Measurements from ENCODE around the gene TRIM32. TPM values are rescaled to one million over a fixed set of nuclear protein-coding genes. Genes with fewer than 3 reads are reported as not detected.

The TRIM32 gene
- total RNA-seq, 6 donors from 2014 or later, result 9.0 to 22.6 (median 12.8) TPM

DNA sequence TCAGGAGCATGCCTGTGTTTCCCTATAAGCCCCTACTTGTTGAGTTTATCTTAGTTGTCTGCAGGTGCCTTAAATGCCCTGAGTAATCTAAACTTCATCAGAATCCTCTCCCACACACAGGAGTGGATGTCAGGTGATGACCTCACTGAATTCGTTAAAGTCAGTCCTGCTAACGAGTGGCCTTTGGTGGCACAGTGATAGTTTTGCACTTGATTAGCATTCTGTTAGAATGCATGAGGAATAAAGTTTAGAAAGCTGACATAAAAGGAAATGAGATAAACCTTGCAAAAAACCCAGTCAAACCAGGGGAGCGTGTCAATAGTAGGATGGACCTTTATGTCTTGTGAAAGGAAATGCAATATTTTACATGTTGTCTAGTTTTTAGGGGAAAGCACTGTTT lies 4.5 kb downstream of the TRIM32 start:
- Histone ChIP-seq H3K27me3 (no peaks in the 10 kb centered on the region), H3K4me1 (peaks cover 16 to 38% (median 29%) of the 10 kb centered on the region in 4 donors), H3K9me3 (no peaks in the 10 kb centered on the region), H3K27ac (no peak overlapping the region), H3K4me3 (no peak overlapping the region), H3K36me3 (no peaks in the 10 kb centered on the region)
- ATAC-seq (ENCODE audit: low FRiP score in 2 of 2) (no peak), DNase-seq (no peak)
- 89 to 97% methylated on average over 3 of the region's 3 CpGs for WGBS, 2 donors
- TF ChIP-seq POLR2AphosphoS5 (IDR thresholded peaks at IDR 0.05), result no peak
- no peak for TF ChIP-seq EP300 (IDR thresholded peaks at IDR 0.05)
- TF ChIP-seq, protein P1, sequence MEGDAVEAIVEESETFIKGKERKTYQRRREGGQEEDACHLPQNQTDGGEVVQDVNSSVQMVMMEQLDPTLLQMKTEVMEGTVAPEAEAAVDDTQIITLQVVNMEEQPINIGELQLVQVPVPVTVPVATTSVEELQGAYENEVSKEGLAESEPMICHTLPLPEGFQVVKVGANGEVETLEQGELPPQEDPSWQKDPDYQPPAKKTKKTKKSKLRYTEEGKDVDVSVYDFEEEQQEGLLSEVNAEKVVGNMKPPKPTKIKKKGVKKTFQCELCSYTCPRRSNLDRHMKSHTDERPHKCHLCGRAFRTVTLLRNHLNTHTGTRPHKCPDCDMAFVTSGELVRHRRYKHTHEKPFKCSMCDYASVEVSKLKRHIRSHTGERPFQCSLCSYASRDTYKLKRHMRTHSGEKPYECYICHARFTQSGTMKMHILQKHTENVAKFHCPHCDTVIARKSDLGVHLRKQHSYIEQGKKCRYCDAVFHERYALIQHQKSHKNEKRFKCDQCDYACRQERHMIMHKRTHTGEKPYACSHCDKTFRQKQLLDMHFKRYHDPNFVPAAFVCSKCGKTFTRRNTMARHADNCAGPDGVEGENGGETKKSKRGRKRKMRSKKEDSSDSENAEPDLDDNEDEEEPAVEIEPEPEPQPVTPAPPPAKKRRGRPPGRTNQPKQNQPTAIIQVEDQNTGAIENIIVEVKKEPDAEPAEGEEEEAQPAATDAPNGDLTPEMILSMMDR (IDR thresholded peaks at IDR 0.05), result no peak
- TF ChIP-seq POLR2A (IDR thresholded peaks at IDR 0.05), result no peak

DNA sequence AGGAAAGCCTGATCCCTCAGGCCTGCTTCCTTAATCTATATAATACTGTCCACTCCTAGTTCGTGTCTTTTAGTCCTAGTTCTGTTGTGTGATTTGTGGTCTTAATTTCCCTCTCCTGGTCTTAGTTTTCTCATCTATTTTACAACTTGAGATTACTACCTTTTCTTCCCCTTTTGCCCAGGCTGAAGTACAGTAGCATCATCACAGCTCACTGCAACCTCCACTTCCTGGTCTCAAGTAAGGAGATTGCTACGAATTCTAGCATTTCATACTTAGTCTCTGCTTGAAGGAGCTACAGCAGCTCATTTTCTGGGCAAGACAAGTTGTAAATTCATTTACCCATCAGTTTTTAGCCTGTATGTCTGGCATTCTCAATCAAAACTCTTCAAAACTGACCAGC lies 5.5 kb downstream of the TRIM32 start:
- H3K9me3 ChIP-seq, result no peaks in the 10 kb centered on the region
- no peaks in the 10 kb centered on the region for H3K27me3 ChIP-seq
- peaks cover 15 to 34% (median 26%) of the 10 kb centered on the region in 4 donors for H3K4me1 ChIP-seq
- H3K36me3 ChIP-seq, result peaks cover 0 to 2% (median under 1%) of the 10 kb centered on the region in 4 donors
- WGBS, 2 donors, result 52 to 65% methylated on average over 2 of the region's 2 CpGs
- H3K27ac ChIP-seq, result no peak overlapping the region
- H3K4me3 ChIP-seq, result no peak overlapping the region
- TF ChIP-seq POLR2AphosphoS5 (IDR thresholded peaks at IDR 0.05), result no peak
- TF ChIP-seq EP300 (IDR thresholded peaks at IDR 0.05), result no peak
- TF ChIP-seq, protein P1 (IDR thresholded peaks at IDR 0.05), result no peak
- TF ChIP-seq POLR2A (IDR thresholded peaks at IDR 0.05), result no peak
- ATAC-seq (ENCODE audit: low FRiP score in 2 of 2), result no peak
- DNase-seq, result no peak

DNA sequence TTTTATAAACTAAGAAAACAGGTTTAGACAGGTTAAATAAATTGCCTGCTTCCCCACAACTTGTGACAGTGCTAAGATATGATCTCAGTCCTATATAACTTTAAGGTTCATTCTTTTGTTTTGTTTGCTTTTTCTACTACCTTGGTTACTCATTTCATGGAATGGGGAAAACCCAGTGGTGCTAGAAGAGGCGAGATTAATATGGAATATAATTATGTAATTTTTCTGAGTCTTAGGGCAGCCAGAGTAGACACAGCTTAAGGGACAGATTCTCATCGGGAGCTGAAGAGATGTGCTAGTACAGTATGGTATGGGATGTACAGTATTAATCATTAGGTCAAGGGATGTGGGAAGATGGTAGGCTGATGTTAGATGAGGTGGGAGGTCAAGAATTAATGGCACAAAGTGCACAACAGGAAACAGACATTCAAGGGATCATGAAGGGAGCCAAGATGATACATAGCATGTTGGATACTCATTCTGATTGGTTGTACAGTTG lies 6.2 kb downstream of the TRIM32 start:
- H3K4me1 ChIP-seq, result peaks cover 10 to 28% (median 20%) of the 10 kb centered on the region in 4 donors
- H3K27ac ChIP-seq, result no peak overlapping the region
- ATAC-seq (ENCODE audit: low FRiP score in 2 of 2) (no peak), DNase-seq (no peak)
- no peaks in the 10 kb centered on the region for H3K9me3 ChIP-seq
- H3K36me3 ChIP-seq, result peaks cover 1 to 9% (median 7%) of the 10 kb centered on the region in 4 donors
- no peak overlapping the region for H3K4me3 ChIP-seq
- H3K27me3 ChIP-seq, result no peaks in the 10 kb centered on the region
- TF ChIP-seq POLR2AphosphoS5 (IDR thresholded peaks at IDR 0.05), result no peak
- no peak for TF ChIP-seq POLR2A (IDR thresholded peaks at IDR 0.05)
- TF ChIP-seq EP300 (IDR thresholded peaks at IDR 0.05), result no peak
- TF ChIP-seq, protein P1 (IDR thresholded peaks at IDR 0.05), result no peak
- WGBS, 2 donors, result 63 to 80% methylated on average over 2 of the region's 2 CpGs

DNA sequence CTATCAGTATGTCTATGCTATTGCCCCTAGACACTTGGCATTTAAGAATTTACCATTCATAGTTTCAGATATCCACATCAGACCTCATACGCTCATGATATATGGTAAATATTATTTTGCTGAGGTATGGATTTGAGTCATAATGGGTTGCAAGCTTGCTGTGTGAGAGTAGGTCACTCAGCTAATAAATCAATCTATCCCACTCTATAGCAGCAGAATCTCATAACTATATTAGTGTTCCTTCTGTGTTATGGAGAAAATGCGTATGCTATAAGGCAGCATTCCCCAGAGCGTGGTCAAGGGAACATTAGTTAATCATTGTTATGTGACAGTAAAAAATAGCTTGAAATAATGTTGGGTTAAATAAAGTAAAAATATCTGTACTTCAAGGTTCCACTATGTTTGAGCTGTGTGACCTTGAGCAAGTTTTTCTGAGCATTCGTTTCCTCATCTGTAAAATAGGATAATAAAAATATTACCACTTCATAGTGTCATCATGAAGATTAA lies 7.7 kb downstream of the TRIM32 start:
- Histone ChIP-seq H3K4me3 (no peak overlapping the region), H3K27me3 (no peaks in the 10 kb centered on the region), H3K27ac (no peak overlapping the region), H3K4me1 (peaks cover 0 to 17% (median 8%) of the 10 kb centered on the region in 4 donors), H3K36me3 (peaks cover 9 to 25% (median 20%) of the 10 kb centered on the region in 4 donors), H3K9me3 (no peaks in the 10 kb centered on the region)
- ATAC-seq (ENCODE audit: low FRiP score in 2 of 2), result no peak
- TF ChIP-seq, protein P1 (IDR thresholded peaks at IDR 0.05), result no peak
- TF ChIP-seq POLR2AphosphoS5 (IDR thresholded peaks at IDR 0.05) (no peak), EP300 (IDR thresholded peaks at IDR 0.05) (no peak), POLR2A (IDR thresholded peaks at IDR 0.05) (no peak)
- no peak for DNase-seq
- WGBS, 2 donors, result 92% methylated on average over 4 of the region's 4 CpGs

DNA sequence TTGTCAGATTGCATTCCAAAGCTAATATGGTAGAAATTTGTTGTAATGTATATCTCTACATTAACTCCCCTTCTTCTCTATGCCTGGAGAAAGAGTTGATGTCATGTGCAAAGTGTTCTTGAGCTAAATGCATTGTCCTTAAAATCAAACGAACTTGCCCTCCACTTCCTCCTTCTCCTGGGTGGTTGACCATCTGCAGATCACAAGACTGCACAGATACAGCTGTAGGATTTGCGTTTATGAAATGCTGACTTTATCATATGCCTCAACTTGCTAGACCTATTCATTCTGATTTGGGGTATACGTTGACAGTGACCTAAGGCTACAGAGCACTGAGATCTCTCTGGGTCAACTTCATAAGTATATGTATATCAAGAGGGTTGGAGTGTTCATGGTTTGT lies 8.3 kb downstream of the TRIM32 start:
- no peak overlapping the region for H3K4me3 ChIP-seq
- H3K27me3 ChIP-seq, result no peaks in the 10 kb centered on the region
- H3K4me1 ChIP-seq, result peaks cover 0 to 17% (median 8%) of the 10 kb centered on the region in 4 donors
- peaks cover 9 to 29% (median 22%) of the 10 kb centered on the region in 4 donors for H3K36me3 ChIP-seq
- TF ChIP-seq POLR2A (IDR thresholded peaks at IDR 0.05), result no peak
- peak in 1 of 2 donors; percentile 25 for ATAC-seq (ENCODE audit: low FRiP score in 2 of 2)
- no peaks in the 10 kb centered on the region for H3K9me3 ChIP-seq
- WGBS, 2 donors, result 36 to 39% methylated on average over 3 of the region's 3 CpGs
- no peak for DNase-seq
- H3K27ac ChIP-seq, result no peak overlapping the region

Data from upper lobe of left lung (tissue), 6 donors.